SK-N-SH (cell line): Measurements from ENCODE around the gene EEF1A2. TPM values are rescaled to one million over a fixed set of nuclear protein-coding genes. Genes with fewer than 3 reads are reported as not detected.

ENCODE experiments used
- CTCF ChIA-PET: fragments of 300-600, 350-600 bp; formaldehyde crosslinking; extraction: SDS; loops from one replicate; lab custom pipeline; 2021; lab: Yijun Ruan, JAX
- POLR2A ChIA-PET: fragments of 350-600 bp; sonication (Branson Sonifier 250); formaldehyde crosslinking; extraction: SDS; loops from one replicate; lab custom pipeline; 2020; ENCODE audit warnings: antibody characterized with exemption, inconsistent platforms; lab: Yijun Ruan, JAX
- DNase-seq: peaks from one replicate; pipeline ENCODE4 v3.0.0; 2012
- H2AFZ ChIP-seq: fragments of 200-600 bp; sonication (generic); 2 replicates; pipeline ENCODE4 v1.8.1; 2016; ENCODE audit warnings: antibody characterized with exemption, mild to moderate bottlenecking, low read depth
- H3F3A ChIP-seq: fragments of 200-600 bp; sonication (generic); replicated peaks from 2 replicates; pipeline ENCODE3; 2016; ENCODE audit warnings: antibody characterized with exemption, mild to moderate bottlenecking; ENCODE audit not compliant: insufficient read depth
- H3K27ac ChIP-seq, 2 experiments: fragments of 200-500 bp in 1 of 2; fragments of 200-600 bp in 1 of 2; sonication (Bioruptor generic) in 1 of 2; sonication (generic), shearing (Covaris generic) in 1 of 2; 2 replicates each; pipeline versions ENCODE4 v1.5.1 to v1.6.1; 2014 to 2016; ENCODE audit warnings: low read depth in 2 of 2, inconsistent platforms in 1 of 2, low read length in 1 of 2, mild to moderate bottlenecking in 1 of 2, mixed read lengths in 1 of 2
- H3K27me3 ChIP-seq: fragments of 200-600 bp; sonication (generic), shearing (Covaris generic); 2 replicates; pipeline ENCODE4 v1.6.1; 2016; ENCODE audit warnings: mixed run types; ENCODE audit not compliant: insufficient read depth
- H3K36me3 ChIP-seq, 2 experiments: fragments of 200-500 bp in 1 of 2; fragments of 200-600 bp in 1 of 2; sonication (Bioruptor generic) in 1 of 2; sonication (generic) in 1 of 2; replicated peaks in 1 of 2; 2 replicates each; pipeline versions ENCODE3 to v1.5.1; 2014 to 2016; ENCODE audit warnings: low read length in 1 of 2, mild to moderate bottlenecking in 1 of 2; ENCODE audit not compliant: insufficient read depth in 2 of 2, control insufficient read depth in 1 of 2
- H3K4me1 ChIP-seq, 2 experiments: fragments of 200-500 bp in 1 of 2; fragments of 200-600 bp in 1 of 2; sonication (Bioruptor generic) in 1 of 2; sonication (generic), shearing (Covaris generic) in 1 of 2; 2 replicates each; pipeline versions ENCODE4 v1.5.1 to v1.6.1; 2014 to 2016; ENCODE audit warnings: low read depth in 1 of 2, low read length in 1 of 2, mixed run types in 1 of 2; ENCODE audit not compliant: insufficient read depth in 2 of 2, control insufficient read depth in 1 of 2
- H3K4me2 ChIP-seq: fragments of 200-600 bp; sonication (generic), shearing (Covaris generic); 2 replicates; pipeline ENCODE4 v1.6.1; 2017; ENCODE audit warnings: mixed run types
- H3K4me3 ChIP-seq, 2 experiments: fragments of 200-500 bp in 1 of 2; fragments of 200-600 bp in 1 of 2; sonication (Bioruptor generic) in 1 of 2; sonication (generic), shearing (Covaris generic) in 1 of 2; 2 replicates each; pipeline versions ENCODE4 v1.5.1 to v1.8.1; 2014 to 2016; ENCODE audit warnings: low read depth in 2 of 2, inconsistent platforms in 1 of 2, low read length in 1 of 2, mild to moderate bottlenecking in 1 of 2, mixed read lengths in 1 of 2, moderate library complexity in 1 of 2
- H3K79me2 ChIP-seq: fragments of 200-600 bp; sonication (generic); 2 replicates; pipeline ENCODE4 v1.8.1; 2017; ENCODE audit warnings: mild to moderate bottlenecking; ENCODE audit not compliant: insufficient read depth
- H3K9ac ChIP-seq: fragments of 200-600 bp; sonication (generic); 2 replicates; pipeline ENCODE4 v1.6.1; 2017; ENCODE audit warnings: mixed run types
- H3K9me2 ChIP-seq: fragments of 200-600 bp; sonication (generic); 2 replicates; pipeline ENCODE4 v1.6.1; 2017; ENCODE audit warnings: mixed run types
- H3K9me3 ChIP-seq: fragments of 200-600 bp; sonication (generic); 2 replicates; pipeline ENCODE4 v1.6.1; 2017; ENCODE audit warnings: mixed run types, mild to moderate bottlenecking, moderate library complexity
- H4K20me1 ChIP-seq: fragments of 200-600 bp; sonication (generic); 2 replicates; pipeline ENCODE4 v1.6.1; 2017; ENCODE audit warnings: mild to moderate bottlenecking, mixed run types; ENCODE audit not compliant: insufficient read depth
- ELF1 ChIP-seq: IDR thresholded peaks from 2 replicates; pipeline ENCODE4 v1.4.0; 2012
- EP300 ChIP-seq, 2 experiments: IDR thresholded peaks; 2 replicates each; pipeline versions ENCODE4 v1.4.0 to v1.6.1; 2012; ENCODE audit warnings: borderline replicate concordance in 1 of 2, low read depth in 1 of 2, low read length in 1 of 2
- FOXJ3 ChIP-seq: sonication (generic); formaldehyde crosslinking; IDR thresholded peaks from 2 replicates; pipeline ENCODE4 v1.5.1; 2020; ENCODE audit warnings: mild to moderate bottlenecking, missing genetic modification reagents
- JUND ChIP-seq: IDR thresholded peaks from 2 replicates; pipeline ENCODE4 v1.4.0; 2012
- MXI1 ChIP-seq: IDR thresholded peaks from 2 replicates; pipeline ENCODE4 v1.6.1; 2012; ENCODE audit warnings: mild to moderate bottlenecking, low read depth, low read length, improper control_type of control experiment
- NFIC ChIP-seq: IDR thresholded peaks from 2 replicates; pipeline ENCODE4 v1.4.0; 2012; ENCODE audit warnings: borderline replicate concordance
- PBX3 ChIP-seq: IDR thresholded peaks from 2 replicates; pipeline ENCODE4; 2012
- POLR2AphosphoS5 ChIP-seq: IDR thresholded peaks from 2 replicates; pipeline ENCODE4 v1.6.1; 2012; ENCODE audit warnings: low read depth, low read length
- RAD21 ChIP-seq: IDR thresholded peaks from 2 replicates; pipeline ENCODE4 v1.6.1; 2012; ENCODE audit warnings: mild to moderate bottlenecking, low read length
- SIN3A ChIP-seq: IDR thresholded peaks from 2 replicates; pipeline ENCODE4 v1.6.1; 2012; ENCODE audit warnings: low read depth, mild to moderate bottlenecking, low read length, moderate library complexity, borderline replicate concordance
- TAF1 ChIP-seq: IDR thresholded peaks from 2 replicates; pipeline ENCODE4 v1.6.1; 2012; ENCODE audit warnings: low read depth, mild to moderate bottlenecking, low read length, moderate library complexity, borderline replicate concordance
- ZBTB33 ChIP-seq: IDR thresholded peaks from 2 replicates; pipeline ENCODE4 v1.4.0; 2012; ENCODE audit warnings: low read depth, borderline replicate concordance
- WGBS: methylation state at CpG from one replicate; pipeline ENCODE4 v1.1.6; 2017; ENCODE audit warnings: low lambda C conversion rate; 5-methylcytosine and 5-hydroxymethylcytosine counted together
- polyA plus RNA-seq, 3 experiments: library from polyadenylated mRNA; depleted of rRNA; stranded (reverse); fragments of >200 nt; gene quantifications; 2 replicates each; pipeline ENCODE4 v1.2.3, GENCODE V29; 2012
- TF ChIP-seq, protein P1 (sequence below): IDR thresholded peaks from 2 replicates; pipeline ENCODE4 v1.4.0; 2012; ENCODE audit warnings: low read depth
- TF ChIP-seq, protein P2 (sequence below): fragments of 150-350 bp; IDR thresholded peaks from 2 replicates; pipeline ENCODE4 v1.6.1; 2016; ENCODE audit warnings: mild to moderate bottlenecking, low read depth, low read length
- TF ChIP-seq, protein P3 (sequence below): fragments of 200-600 bp; sonication (generic); IDR thresholded peaks from 2 replicates; pipeline ENCODE4 v1.6.1; 2017; ENCODE audit warnings: antibody characterized with exemption, mild to moderate bottlenecking, moderate library complexity

The EEF1A2 gene
- polyA plus RNA-seq, 1 of the 3 experiments (the other 2 are of a cell fraction): 16.5 TPM

GRCh38 chr20:63546956-63547724, 48.3 kb upstream of the EEF1A2 start:
- Histone ChIP-seq H3K36me3 (no peaks in the 10 kb centered on the region), H3K4me2 (no peak overlapping the region), H3K9me2 (no peaks in the 10 kb centered on the region), H3K9me3 (no peaks in the 10 kb centered on the region), H3K4me1 (no peaks in the 10 kb centered on the region; a peak in 1 of 4 replicates), H2AFZ (no peak overlapping the region)
- POLR2A ChIA-PET: no interaction called here
- TF ChIP-seq EP300 (IDR thresholded peaks at IDR 0.05; ENCODE audit: borderline replicate concordance in 1 of 2, low read depth in 1 of 2, low read length in 1 of 2) (no peak), JUND (no peak), RAD21 (no peak), NFIC (no peak), ZBTB33 (no peak)
- TF ChIP-seq, all 33 proteins: peak for 0
- H3K27ac ChIP-seq: no peak overlapping the region
- H3K4me3 ChIP-seq: no peak overlapping the region
- CTCF ChIA-PET: interaction anchor here (1.0 to 8.2 kb wide), 2 partner anchors 8 to 12 kb away, joined by 3 to 66 read pairs; partner anchors contain the start of gene PTK6
- H3K27me3 ChIP-seq: no peaks in the 10 kb centered on the region
- peaks cover 3% of the 10 kb centered on the region for H3F3A ChIP-seq
- H4K20me1 ChIP-seq: no peaks in the 10 kb centered on the region
- 83% methylated on average over 31 of the region's 58 CpGs for WGBS
- no peak overlapping the region for H3K9ac ChIP-seq
- H3K79me2 ChIP-seq: no peaks in the 10 kb centered on the region
- no peak for DNase-seq

GRCh38 chr20:63546256-63546955, 47.5 kb upstream of the EEF1A2 start:
- no peaks in the 10 kb centered on the region for H3K9me2 ChIP-seq
- WGBS: 71% methylated on average over 11 of the region's 20 CpGs
- no peak overlapping the region for H3K4me3 ChIP-seq
- no peak overlapping the region for H3K9ac ChIP-seq
- H3K4me1 ChIP-seq: peaks cover 0 to 2% of the 10 kb centered on the region in 2 experiments; a peak in 1 of 4 replicates
- H3K9me3 ChIP-seq: no peaks in the 10 kb centered on the region
- CTCF ChIA-PET: interaction anchor here (1.7 to 8.2 kb wide), 2 partner anchors 7 to 427 kb away, joined by 4 to 66 read pairs; partner anchors contain the start of gene PTK6
- H3K27me3 ChIP-seq: no peaks in the 10 kb centered on the region
- no peaks in the 10 kb centered on the region for H3K36me3 ChIP-seq
- POLR2A ChIA-PET: no interaction called here
- H3K4me2 ChIP-seq: no peak overlapping the region
- no peaks in the 10 kb centered on the region for H3K79me2 ChIP-seq
- H3F3A ChIP-seq: no peaks in the 10 kb centered on the region
- TF ChIP-seq PBX3: no peak
- no peak for TF ChIP-seq MXI1
- no peak for TF ChIP-seq SIN3A
- TF ChIP-seq RAD21: no peak
- TF ChIP-seq POLR2AphosphoS5: no peak
- TF ChIP-seq ELF1: no peak
- TF ChIP-seq, protein P1, sequence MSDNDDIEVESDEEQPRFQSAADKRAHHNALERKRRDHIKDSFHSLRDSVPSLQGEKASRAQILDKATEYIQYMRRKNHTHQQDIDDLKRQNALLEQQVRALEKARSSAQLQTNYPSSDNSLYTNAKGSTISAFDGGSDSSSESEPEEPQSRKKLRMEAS: no peak
- TF ChIP-seq NFIC: no peak
- TF ChIP-seq FOXJ3 (CRISPR knock-in tag): no peak
- no peak for TF ChIP-seq TAF1
- TF ChIP-seq, protein P2, sequence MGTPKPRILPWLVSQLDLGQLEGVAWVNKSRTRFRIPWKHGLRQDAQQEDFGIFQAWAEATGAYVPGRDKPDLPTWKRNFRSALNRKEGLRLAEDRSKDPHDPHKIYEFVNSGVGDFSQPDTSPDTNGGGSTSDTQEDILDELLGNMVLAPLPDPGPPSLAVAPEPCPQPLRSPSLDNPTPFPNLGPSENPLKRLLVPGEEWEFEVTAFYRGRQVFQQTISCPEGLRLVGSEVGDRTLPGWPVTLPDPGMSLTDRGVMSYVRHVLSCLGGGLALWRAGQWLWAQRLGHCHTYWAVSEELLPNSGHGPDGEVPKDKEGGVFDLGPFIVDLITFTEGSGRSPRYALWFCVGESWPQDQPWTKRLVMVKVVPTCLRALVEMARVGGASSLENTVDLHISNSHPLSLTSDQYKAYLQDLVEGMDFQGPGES: no peak
- TF ChIP-seq, protein P3, sequence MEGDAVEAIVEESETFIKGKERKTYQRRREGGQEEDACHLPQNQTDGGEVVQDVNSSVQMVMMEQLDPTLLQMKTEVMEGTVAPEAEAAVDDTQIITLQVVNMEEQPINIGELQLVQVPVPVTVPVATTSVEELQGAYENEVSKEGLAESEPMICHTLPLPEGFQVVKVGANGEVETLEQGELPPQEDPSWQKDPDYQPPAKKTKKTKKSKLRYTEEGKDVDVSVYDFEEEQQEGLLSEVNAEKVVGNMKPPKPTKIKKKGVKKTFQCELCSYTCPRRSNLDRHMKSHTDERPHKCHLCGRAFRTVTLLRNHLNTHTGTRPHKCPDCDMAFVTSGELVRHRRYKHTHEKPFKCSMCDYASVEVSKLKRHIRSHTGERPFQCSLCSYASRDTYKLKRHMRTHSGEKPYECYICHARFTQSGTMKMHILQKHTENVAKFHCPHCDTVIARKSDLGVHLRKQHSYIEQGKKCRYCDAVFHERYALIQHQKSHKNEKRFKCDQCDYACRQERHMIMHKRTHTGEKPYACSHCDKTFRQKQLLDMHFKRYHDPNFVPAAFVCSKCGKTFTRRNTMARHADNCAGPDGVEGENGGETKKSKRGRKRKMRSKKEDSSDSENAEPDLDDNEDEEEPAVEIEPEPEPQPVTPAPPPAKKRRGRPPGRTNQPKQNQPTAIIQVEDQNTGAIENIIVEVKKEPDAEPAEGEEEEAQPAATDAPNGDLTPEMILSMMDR: no peak
- DNase-seq: no peak
- H3K27ac ChIP-seq: no peak overlapping the region
- H4K20me1 ChIP-seq: no peaks in the 10 kb centered on the region
- H2AFZ ChIP-seq: no peak overlapping the region
